HEK293T (cell line): ENCODE measurements around the gene FCER2.

ENCODE experiments used
- CTCF ChIA-PET: fragments of 350-600 bp; formaldehyde crosslinking; extraction: SDS; loops from one replicate; lab custom pipeline; 2021; ENCODE audit warnings: antibody characterized with exemption, inconsistent platforms; lab: Yijun Ruan, JAX
- POLR2A ChIA-PET: fragments of 350-600 bp; formaldehyde crosslinking; extraction: SDS; loops from one replicate; lab custom pipeline; 2020; ENCODE audit warnings: antibody characterized with exemption, inconsistent platforms; lab: Yijun Ruan, JAX
- DNase-seq: peaks from one replicate; pipeline ENCODE4 v3.0.0; 2012; ENCODE audit warnings: mixed read lengths; ENCODE audit errors: extremely low spot score
- ARNT ChIP-seq: fragments of 450-650 bp; IDR thresholded peaks from 2 replicates; pipeline ENCODE4 v1.6.1; 2017; ENCODE audit warnings: mild to moderate bottlenecking
- BHLHE40 ChIP-seq: fragments of 450-650 bp; IDR thresholded peaks from 2 replicates; pipeline ENCODE4 v1.6.1; 2016; ENCODE audit warnings: mild to moderate bottlenecking, moderate library complexity, borderline replicate concordance
- CTBP1 ChIP-seq: fragments of 450-650 bp; IDR thresholded peaks from 2 replicates; pipeline ENCODE4 v1.6.1; 2016; ENCODE audit warnings: borderline replicate concordance
- ELF4 ChIP-seq: fragments of 450-650 bp; IDR thresholded peaks from 2 replicates; pipeline ENCODE4 v1.6.1; 2017; ENCODE audit warnings: antibody characterized with exemption
- FOXA1 ChIP-seq: fragments of 450-650 bp; IDR thresholded peaks from 2 replicates; pipeline ENCODE4 v1.6.1; 2016; ENCODE audit warnings: mild to moderate bottlenecking
- FOXK2 ChIP-seq: fragments of 450-650 bp; IDR thresholded peaks from 2 replicates; pipeline ENCODE4 v1.6.1; 2016; ENCODE audit warnings: mild to moderate bottlenecking
- FOXM1 ChIP-seq: fragments of 450-650 bp; IDR thresholded peaks from 2 replicates; pipeline ENCODE4 v1.6.1; 2017; ENCODE audit warnings: mild to moderate bottlenecking, borderline replicate concordance
- HDGF ChIP-seq: fragments of 450-650 bp; IDR thresholded peaks from 2 replicates; pipeline ENCODE4 v1.6.1; 2017; ENCODE audit warnings: antibody characterized with exemption, borderline replicate concordance
- L3MBTL2 ChIP-seq: fragments of 450-650 bp; conservative IDR thresholded peaks from 2 replicates; pipeline ENCODE4 v1.6.1; 2016; ENCODE audit warnings: mild to moderate bottlenecking
- LEF1 ChIP-seq: fragments of 450-650 bp; IDR thresholded peaks from 2 replicates; pipeline ENCODE4 v1.6.1; 2017; ENCODE audit warnings: mild to moderate bottlenecking, borderline replicate concordance
- NFRKB ChIP-seq: fragments of 450-650 bp; IDR thresholded peaks from 2 replicates; pipeline ENCODE4 v1.6.1; 2016; ENCODE audit warnings: mild to moderate bottlenecking, moderate library complexity
- PKNOX1 ChIP-seq: fragments of 450-650 bp; IDR thresholded peaks from 2 replicates; pipeline ENCODE4 v1.6.1; 2016
- SP1 ChIP-seq: fragments of 450-650 bp; IDR thresholded peaks from 2 replicates; pipeline ENCODE4 v1.6.1; 2017
- SUZ12 ChIP-seq: fragments of 450-650 bp; IDR thresholded peaks from 2 replicates; pipeline ENCODE4 v1.6.1; 2016; ENCODE audit warnings: mild to moderate bottlenecking
- TARDBP ChIP-seq: fragments of 450-650 bp; IDR thresholded peaks from 2 replicates; pipeline ENCODE4 v1.6.1; 2016
- ZNF384 ChIP-seq: fragments of 450-650 bp; IDR thresholded peaks from 2 replicates; pipeline ENCODE4 v1.6.1; 2016

Gene FCER2

GRCh38 chr19:7744199-7744786, 42.4 kb upstream of the FCER2 start:
- TF ChIP-seq L3MBTL2: no peak
- TF ChIP-seq TARDBP: no peak
- TF ChIP-seq ELF4: no peak
- TF ChIP-seq HDGF: no peak
- no peak for TF ChIP-seq SP1
- TF ChIP-seq FOXK2: no peak
- TF ChIP-seq LEF1: no peak
- TF ChIP-seq CTBP1: no peak
- DNase-seq: no peak
- POLR2A ChIA-PET: no interaction called here
- CTCF ChIA-PET: no interaction called here

DNA sequence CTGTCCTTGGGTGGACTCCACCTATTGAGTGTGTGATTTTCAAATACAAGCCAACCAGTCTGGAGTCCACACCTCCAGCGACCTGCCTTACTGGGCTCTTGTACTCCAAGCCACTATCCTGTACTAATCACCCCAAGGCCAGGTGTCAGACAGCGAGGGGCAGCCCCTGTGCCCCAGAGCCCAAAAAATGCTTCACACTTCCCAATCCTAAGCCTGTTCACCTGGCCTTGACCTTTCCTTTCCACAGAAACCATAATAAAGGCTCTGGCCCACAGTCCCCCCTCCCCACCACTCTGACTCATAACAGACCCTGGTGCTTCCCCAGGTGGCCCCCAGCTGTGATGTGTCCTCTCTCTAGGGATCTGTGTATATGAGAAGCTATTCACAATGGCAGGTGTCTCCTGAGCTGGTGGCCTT, 41.5 kb upstream of the FCER2 start:
- DNase-seq: no peak
- CTCF ChIA-PET: no interaction called here
- POLR2A ChIA-PET: no interaction called here
- TF ChIP-seq SUZ12 (no peak), L3MBTL2 (no peak), NFRKB (no peak), ZNF384 (no peak), HDGF (no peak), ARNT (no peak), FOXA1 (no peak), PKNOX1 (no peak), SP1 (no peak), TARDBP (no peak), ELF4 (no peak)

DNA sequence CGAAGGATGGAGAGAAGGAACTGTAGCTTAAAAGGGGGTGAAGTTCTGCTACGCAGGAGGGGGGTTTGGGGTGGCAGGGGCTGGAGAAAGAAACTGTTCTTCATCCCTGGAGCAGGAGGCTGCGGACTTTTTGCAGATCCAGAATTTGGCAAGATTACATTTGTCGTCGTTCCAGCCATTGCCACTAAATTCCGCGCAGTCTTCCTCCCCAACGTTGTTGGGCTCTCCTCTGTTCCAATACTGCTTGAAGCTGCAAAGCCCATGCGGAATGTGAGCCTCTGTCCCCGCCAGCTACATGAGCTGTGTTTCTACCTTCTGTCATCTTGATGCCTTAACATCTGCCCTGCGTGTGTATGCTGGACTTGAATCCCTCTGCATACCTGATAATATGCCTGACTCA, 41.1 kb upstream of the FCER2 start:
- no peak for DNase-seq
- no peak for TF ChIP-seq ELF4
- CTCF ChIA-PET: interaction anchor here (0.7 kb wide), 1 partner anchor 63 kb away, joined by 3 read pairs; no protein-coding TSS in a partner anchor
- POLR2A ChIA-PET: no interaction called here

DNA sequence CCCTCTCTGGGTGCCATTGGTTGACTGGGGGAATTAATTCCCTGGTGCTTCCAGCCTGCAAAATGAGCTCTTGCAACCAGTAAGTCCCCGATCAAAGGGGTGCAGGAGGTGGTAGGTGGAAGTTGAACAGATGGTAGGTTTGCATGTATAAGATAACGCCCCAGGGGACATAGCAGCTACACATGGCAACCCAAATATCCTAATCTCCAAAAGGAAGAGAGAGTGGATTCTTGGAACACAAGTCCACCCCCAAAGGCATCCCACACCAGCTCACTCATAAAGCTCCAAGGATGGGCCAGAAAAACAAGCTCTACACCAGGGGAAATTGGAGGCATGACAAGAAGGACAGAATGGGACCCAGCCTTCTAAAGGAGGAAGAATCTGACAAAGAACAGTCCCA, 40.6 kb upstream of the FCER2 start:
- TF ChIP-seq FOXA1 (no peak), SP1 (no peak), BHLHE40 (no peak), L3MBTL2 (no peak), PKNOX1 (no peak), ELF4 (no peak), SUZ12 (no peak), NFRKB (no peak), FOXM1 (no peak), TARDBP (no peak), ZNF384 (no peak), HDGF (no peak), CTBP1 (no peak), FOXK2 (no peak), ARNT (no peak), LEF1 (no peak)
- ChIA-PET POLR2A (no interaction called here), CTCF (interaction anchor here (0.7 kb wide), 1 partner anchor 64 kb away, joined by 3 read pairs; no protein-coding TSS in a partner anchor)
- no peak for DNase-seq

DNA sequence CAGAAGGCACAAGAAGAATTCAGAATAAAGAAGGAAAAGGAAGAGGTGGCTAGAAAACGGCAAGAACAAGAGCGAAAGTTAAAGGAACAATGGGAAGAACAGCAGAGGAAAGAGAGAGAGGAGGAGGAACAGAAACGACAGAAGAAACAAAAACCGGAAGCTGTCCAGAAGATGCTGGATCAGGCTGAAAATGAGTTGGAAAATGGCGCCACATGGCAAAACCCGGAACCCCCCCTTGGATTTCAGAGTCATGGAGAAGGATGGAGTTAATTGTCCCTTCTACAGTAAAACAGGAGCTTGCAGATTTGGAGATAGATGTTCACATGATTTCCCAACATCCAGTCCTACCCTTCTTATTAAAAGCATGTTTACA, 38.7 kb upstream of the FCER2 start:
- POLR2A ChIA-PET: no interaction called here
- DNase-seq: no peak
- CTCF ChIA-PET: no interaction called here
- TF ChIP-seq ARNT (no peak), TARDBP (no peak), ELF4 (no peak), ZNF384 (no peak), FOXK2 (no peak), SP1 (no peak), NFRKB (no peak), FOXM1 (no peak), BHLHE40 (no peak), HDGF (no peak), L3MBTL2 (no peak), PKNOX1 (no peak), SUZ12 (no peak), LEF1 (no peak), CTBP1 (no peak)

DNA sequence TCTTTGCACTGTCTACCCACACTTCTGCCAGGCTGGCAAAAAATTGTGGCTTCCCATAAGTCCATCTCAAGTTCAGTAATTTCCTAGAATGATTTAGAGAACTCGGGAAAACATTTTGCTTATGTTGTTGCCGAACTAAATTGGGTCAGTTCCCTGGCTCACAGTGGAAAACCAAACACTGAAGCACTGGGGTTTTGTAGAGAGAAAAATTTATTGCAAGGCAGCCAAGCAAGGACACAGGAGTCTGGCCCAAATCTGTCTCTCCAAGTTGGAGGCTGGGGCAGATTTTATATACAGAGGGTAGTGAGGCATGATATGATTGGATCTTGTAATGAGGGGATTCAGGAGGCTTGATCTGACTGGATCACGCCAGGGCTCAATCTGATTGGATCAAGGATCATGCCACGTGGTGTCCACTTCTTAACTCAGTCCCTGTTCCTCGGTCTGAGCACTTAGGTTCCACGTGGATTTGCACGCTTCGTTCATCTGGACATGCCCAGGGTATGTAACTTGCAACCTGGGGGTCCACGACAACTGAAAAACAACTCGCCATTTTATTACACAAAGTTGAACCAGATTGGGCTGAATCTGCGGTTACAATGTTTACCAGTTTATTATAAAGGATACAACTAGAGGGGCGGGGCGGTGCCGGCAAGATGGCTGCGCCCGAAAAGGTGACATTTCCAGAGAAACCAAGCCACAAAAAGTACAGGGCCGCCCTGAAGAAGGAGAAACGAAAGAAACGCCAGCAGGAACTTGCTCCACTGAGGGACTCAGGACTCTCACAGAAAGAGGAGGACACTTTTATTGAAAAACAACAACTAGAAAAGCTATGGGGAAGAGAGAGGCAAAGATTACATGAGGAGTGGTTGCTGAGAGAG, 38.1 kb upstream of the FCER2 start:
- ChIA-PET POLR2A (no interaction called here), CTCF (interaction anchor here (0.6 kb wide), 1 partner anchor 360 kb away, joined by 3 read pairs; no protein-coding TSS in a partner anchor)
- TF ChIP-seq TARDBP: no peak
- TF ChIP-seq FOXA1: no peak
- no peak for TF ChIP-seq L3MBTL2
- TF ChIP-seq SUZ12: no peak
- no peak for TF ChIP-seq ZNF384
- TF ChIP-seq FOXM1: no peak
- TF ChIP-seq PKNOX1: no peak
- no peak for DNase-seq
